ENCODE data around the gene BPHL.
"Not testable (repeated sequence)": the region's sequence is repeated elsewhere in the genome, so short reads cannot be mapped to it uniquely, and the experiment has no call there.

The BPHL gene

GRCh38 chr6:3151691-3152090, 33.2 kb downstream of the BPHL start:
- TF ChIP-seq CTCF (IDR thresholded peaks at IDR 0.05; ENCODE audit: insufficient read depth, low read depth, low read length, missing control alignments) = no peak
- H3K4me3 ChIP-seq (ENCODE audit: low read length) = no peak overlapping the region
- no peak for DNase-seq (ENCODE audit: low read depth)

GRCh38 chr6:3152689-3153088, 34.2 kb downstream of the BPHL start:
- TF ChIP-seq CTCF (IDR thresholded peaks at IDR 0.05; ENCODE audit: insufficient read depth, low read depth, low read length, missing control alignments) = no peak
- no peak for DNase-seq (ENCODE audit: low read depth)
- no peak overlapping the region for H3K4me3 ChIP-seq (ENCODE audit: low read length)

GRCh38 chr6:3155416-3155815, 36.9 kb downstream of the BPHL start:
- not testable (repeated sequence) for H3K4me3 ChIP-seq (ENCODE audit: low read length); DNase-seq (ENCODE audit: low read depth)

- DNase-seq (ENCODE audit: low read depth) = not testable (repeated sequence)
- peak overlapping the region; percentile 71 for H3K4me3 ChIP-seq (ENCODE audit: low read length)
These were observed 37.9 kb downstream of the BPHL start for GRCh38 chr6:3156184-3157130.

GRCh38 chr6:3157131-3157933, 38.8 kb downstream of the BPHL start, which contains the start of gene TUBB2A:
Gene TUBB2A, minus strand, starts transcription at chr6:3157544. Its CDS starts 81 bp downstream, at chr6:3157463.
- peak; percentile 78 for DNase-seq (ENCODE audit: low read depth)
- TF ChIP-seq CTCF (IDR thresholded peaks at IDR 0.05; ENCODE audit: insufficient read depth, low read depth, low read length, missing control alignments) = peak; percentile 35
- peak within 1 kb of the TSS; percentile 71 for H3K4me3 ChIP-seq (ENCODE audit: low read length)

GRCh38 chr6:3159805-3160781, 41.6 kb downstream of the BPHL start:
- peak; percentile 78 for DNase-seq (ENCODE audit: low read depth)
- H3K4me3 ChIP-seq (ENCODE audit: low read length) = no peak overlapping the region
- TF ChIP-seq CTCF (IDR thresholded peaks at IDR 0.05; ENCODE audit: insufficient read depth, low read depth, low read length, missing control alignments) = no peak

GRCh38 chr6:3162067-3162497, 43.6 kb downstream of the BPHL start:
- no peak for DNase-seq (ENCODE audit: low read depth)
- H3K4me3 ChIP-seq (ENCODE audit: low read length) = no peak overlapping the region
- no peak for TF ChIP-seq CTCF (IDR thresholded peaks at IDR 0.05; ENCODE audit: insufficient read depth, low read depth, low read length, missing control alignments)

All from epithelial cell of esophagus (primary cell).